Upper lobe of left lung (tissue), 4 donors: ENCODE results near the gene SLC2A14.

Source experiments
- EP300 ChIP-seq, 4 donors: sonication (generic); formaldehyde crosslinking; IDR thresholded peaks; one replicate each; pipeline ENCODE4 v1.5.1; 2017; ENCODE audit warnings: antibody characterized with exemption in 4 of 4, control low read depth in 2 of 4
- POLR2A ChIP-seq, 4 donors: fragments of 450-650 bp; IDR thresholded peaks; one replicate each; pipeline ENCODE4 v1.5.1; 2016 to 2017; ENCODE audit warnings: antibody characterized with exemption in 4 of 4, mild to moderate bottlenecking in 2 of 4
- POLR2AphosphoS5 ChIP-seq, 2 donors: sonication (generic); formaldehyde crosslinking; IDR thresholded peaks; one replicate each; pipeline ENCODE4 v1.5.1; 2017; ENCODE audit warnings: antibody characterized with exemption in 2 of 2
- TF ChIP-seq, protein P1 (sequence below), 6 experiments: fragments of 450-650 bp in 4 of 6; fragments of 200-600 bp in 2 of 6; sonication (generic) in 2 of 6; IDR thresholded peaks; one replicate each; pipeline ENCODE4 v1.5.1; 2016 to 2019; ENCODE audit warnings: antibody characterized with exemption in 6 of 6

DNA sequence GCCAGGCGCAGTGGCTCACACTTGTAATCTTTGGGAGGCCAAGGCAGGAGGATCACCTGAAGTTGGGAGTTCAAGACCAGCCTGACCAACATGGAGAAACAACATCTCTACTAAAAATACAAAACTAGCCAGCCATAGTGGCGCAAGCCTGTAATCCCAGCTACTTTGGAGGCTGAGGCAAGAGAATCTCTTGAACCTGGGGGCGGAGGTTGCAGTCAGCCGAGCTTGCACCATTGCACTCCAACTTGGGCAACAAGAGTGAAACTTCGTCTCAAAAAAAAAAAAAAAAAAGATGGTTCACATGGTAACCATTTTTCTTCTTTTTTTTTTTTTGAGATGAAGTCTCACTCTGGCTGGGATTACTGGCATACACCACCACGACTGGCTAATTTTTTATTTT is 35.3 kb downstream of the SLC2A14 start:
- TF ChIP-seq EP300 (IDR thresholded peaks at IDR 0.05), result no peak
- TF ChIP-seq POLR2A (IDR thresholded peaks at IDR 0.05), result no peak
- TF ChIP-seq, protein P1, sequence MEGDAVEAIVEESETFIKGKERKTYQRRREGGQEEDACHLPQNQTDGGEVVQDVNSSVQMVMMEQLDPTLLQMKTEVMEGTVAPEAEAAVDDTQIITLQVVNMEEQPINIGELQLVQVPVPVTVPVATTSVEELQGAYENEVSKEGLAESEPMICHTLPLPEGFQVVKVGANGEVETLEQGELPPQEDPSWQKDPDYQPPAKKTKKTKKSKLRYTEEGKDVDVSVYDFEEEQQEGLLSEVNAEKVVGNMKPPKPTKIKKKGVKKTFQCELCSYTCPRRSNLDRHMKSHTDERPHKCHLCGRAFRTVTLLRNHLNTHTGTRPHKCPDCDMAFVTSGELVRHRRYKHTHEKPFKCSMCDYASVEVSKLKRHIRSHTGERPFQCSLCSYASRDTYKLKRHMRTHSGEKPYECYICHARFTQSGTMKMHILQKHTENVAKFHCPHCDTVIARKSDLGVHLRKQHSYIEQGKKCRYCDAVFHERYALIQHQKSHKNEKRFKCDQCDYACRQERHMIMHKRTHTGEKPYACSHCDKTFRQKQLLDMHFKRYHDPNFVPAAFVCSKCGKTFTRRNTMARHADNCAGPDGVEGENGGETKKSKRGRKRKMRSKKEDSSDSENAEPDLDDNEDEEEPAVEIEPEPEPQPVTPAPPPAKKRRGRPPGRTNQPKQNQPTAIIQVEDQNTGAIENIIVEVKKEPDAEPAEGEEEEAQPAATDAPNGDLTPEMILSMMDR (IDR thresholded peaks at IDR 0.05), result no peak
- no peak for TF ChIP-seq POLR2AphosphoS5 (IDR thresholded peaks at IDR 0.05)
